Peyer's patch (tissue), 4 donors: ENCODE measurements around the gene SLC4A2.

ENCODE experiments used
- POLR2A ChIP-seq, 2 donors: fragments of 450-650 bp; IDR thresholded peaks; one replicate each; pipeline ENCODE4 v1.5.1; 2017; ENCODE audit warnings: antibody characterized with exemption in 2 of 2, mild to moderate bottlenecking in 2 of 2, moderate library complexity in 2 of 2
- TF ChIP-seq, protein P1 (sequence below), 6 experiments: fragments of 450-650 bp in 4 of 6; fragments of 200-600 bp in 2 of 6; sonication (generic) in 1 of 6; IDR thresholded peaks; one replicate each; pipeline ENCODE4 v1.5.1; 2017 to 2019; ENCODE audit warnings: antibody characterized with exemption in 6 of 6, mild to moderate bottlenecking in 3 of 6, moderate library complexity in 1 of 6

DNA sequence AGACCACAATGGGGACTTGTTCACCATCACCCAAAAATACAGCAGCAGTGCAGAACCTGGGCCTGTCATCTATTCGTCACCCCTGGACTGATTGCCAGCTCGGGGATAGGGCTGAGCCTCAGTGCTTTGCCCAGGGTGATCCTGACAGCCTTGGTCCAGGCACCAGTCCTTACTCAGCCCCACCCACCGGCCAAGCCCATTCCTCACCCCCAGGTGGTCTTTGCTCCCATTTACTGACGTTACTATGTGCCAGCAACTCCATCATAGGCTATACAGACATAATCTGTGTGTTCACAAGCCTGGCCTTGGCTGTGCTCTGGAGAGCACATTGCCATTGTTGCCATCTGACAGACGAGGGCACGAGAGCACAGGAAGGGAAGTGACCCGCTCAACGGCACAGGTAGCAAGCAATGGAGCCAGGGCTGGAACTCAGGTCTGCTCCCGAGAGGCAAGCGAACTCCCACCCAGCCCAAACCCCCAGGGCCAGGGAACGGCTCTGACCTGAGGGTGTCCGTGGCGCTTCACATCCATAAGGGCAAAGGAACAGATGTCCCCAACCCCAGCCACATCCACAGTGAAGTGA, 41.9 kb upstream of the SLC4A2 start:
- TF ChIP-seq, protein P1, sequence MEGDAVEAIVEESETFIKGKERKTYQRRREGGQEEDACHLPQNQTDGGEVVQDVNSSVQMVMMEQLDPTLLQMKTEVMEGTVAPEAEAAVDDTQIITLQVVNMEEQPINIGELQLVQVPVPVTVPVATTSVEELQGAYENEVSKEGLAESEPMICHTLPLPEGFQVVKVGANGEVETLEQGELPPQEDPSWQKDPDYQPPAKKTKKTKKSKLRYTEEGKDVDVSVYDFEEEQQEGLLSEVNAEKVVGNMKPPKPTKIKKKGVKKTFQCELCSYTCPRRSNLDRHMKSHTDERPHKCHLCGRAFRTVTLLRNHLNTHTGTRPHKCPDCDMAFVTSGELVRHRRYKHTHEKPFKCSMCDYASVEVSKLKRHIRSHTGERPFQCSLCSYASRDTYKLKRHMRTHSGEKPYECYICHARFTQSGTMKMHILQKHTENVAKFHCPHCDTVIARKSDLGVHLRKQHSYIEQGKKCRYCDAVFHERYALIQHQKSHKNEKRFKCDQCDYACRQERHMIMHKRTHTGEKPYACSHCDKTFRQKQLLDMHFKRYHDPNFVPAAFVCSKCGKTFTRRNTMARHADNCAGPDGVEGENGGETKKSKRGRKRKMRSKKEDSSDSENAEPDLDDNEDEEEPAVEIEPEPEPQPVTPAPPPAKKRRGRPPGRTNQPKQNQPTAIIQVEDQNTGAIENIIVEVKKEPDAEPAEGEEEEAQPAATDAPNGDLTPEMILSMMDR (IDR thresholded peaks at IDR 0.05) = no peak
- no peak for TF ChIP-seq POLR2A (IDR thresholded peaks at IDR 0.05)
